PC-9 (cell line): ENCODE data around the gene MYO6. TPM values are rescaled to one million over a fixed set of nuclear protein-coding genes. Genes with fewer than 3 reads are reported as not detected.

Experiments
- BruUV-seq: library from RNA; stranded (reverse); fragments of 400-500 nt; replicated peaks from 2 replicates; lab custom pipeline; 2021; lab: Mats Ljungman, UMichigan
- CTCF ChIA-PET: fragments of 300-600 bp; sonication (Branson Sonifier 250); formaldehyde crosslinking; loops from one replicate; lab custom pipeline; 2022; ENCODE audit warnings: antibody characterized with exemption; lab: Charles Lee
- POLR2A ChIA-PET: fragments of 300-600 bp; sonication (Branson Sonifier 250); formaldehyde crosslinking; loops from one replicate; lab custom pipeline; 2022; ENCODE audit warnings: antibody characterized with exemption; ENCODE audit not compliant: unreplicated experiment; lab: Charles Lee
- DNase-seq, 2 experiments: peaks; one replicate each; pipeline versions ENCODE4 v3.0.0 to v3.0.0-alpha.2; 2015 to 2022; ENCODE audit warnings: mixed read lengths in 1 of 2
- H2AFZ ChIP-seq: fragments of 200-600 bp; sonication (generic); 2 replicates; pipeline ENCODE4 v1.8.1; 2017; ENCODE audit warnings: antibody characterized with exemption
- H3F3A ChIP-seq: fragments of 200-600 bp; sonication (generic); 2 replicates; pipeline ENCODE4 v1.8.1; 2017; ENCODE audit warnings: antibody characterized with exemption, mild to moderate bottlenecking, low read depth; ENCODE audit not compliant: insufficient read depth
- H3K27ac ChIP-seq: fragments of 200-600 bp; sonication (generic); 2 replicates; pipeline ENCODE4 v1.6.1; 2016; ENCODE audit warnings: mixed run types
- H3K27me3 ChIP-seq: fragments of 200-600 bp; sonication (generic); 2 replicates; pipeline ENCODE4 v1.6.1; 2016; ENCODE audit warnings: low read depth, mixed run types; ENCODE audit not compliant: insufficient read depth
- H3K36me3 ChIP-seq: fragments of 200-600 bp; sonication (generic); 2 replicates; pipeline ENCODE4 v1.6.1; 2016; ENCODE audit warnings: low read depth, mixed run types
- H3K4me1 ChIP-seq: fragments of 200-600 bp; sonication (generic); replicated peaks from 2 replicates; pipeline ENCODE4 v1.6.1; 2016; ENCODE audit warnings: mixed run types; ENCODE audit not compliant: insufficient read depth
- H3K4me2 ChIP-seq: fragments of 200-600 bp; sonication (generic); 2 replicates; pipeline ENCODE4 v1.6.1; 2017; ENCODE audit warnings: mixed run types
- H3K4me3 ChIP-seq: fragments of 200-600 bp; sonication (generic); 2 replicates; pipeline ENCODE4 v1.6.1; 2016; ENCODE audit warnings: mixed run types
- H3K79me2 ChIP-seq: fragments of 200-600 bp; sonication (generic); 2 replicates; pipeline ENCODE4 v1.6.1; 2017; ENCODE audit warnings: low read depth, mixed run types
- H3K9me2 ChIP-seq: fragments of 200-600 bp; sonication (generic); 2 replicates; pipeline ENCODE4 v1.8.1; 2017; ENCODE audit warnings: mild to moderate bottlenecking; ENCODE audit not compliant: insufficient read depth
- H3K9me3 ChIP-seq: fragments of 200-600 bp; sonication (generic); 2 replicates; pipeline ENCODE4 v1.8.1; 2016; ENCODE audit warnings: low read depth; ENCODE audit not compliant: insufficient read depth
- H4K20me1 ChIP-seq: fragments of 200-600 bp; sonication (generic); 2 replicates; pipeline ENCODE4 v1.8.1; 2017; ENCODE audit not compliant: insufficient read depth
- CTCF ChIP-seq: fragments of 200-600 bp; sonication (generic); conservative IDR thresholded peaks from 2 replicates; pipeline ENCODE4 v1.6.1; 2017; ENCODE audit warnings: mixed run types, antibody characterized with exemption, mild to moderate bottlenecking, moderate library complexity
- EZH2 ChIP-seq: fragments of 200-600 bp; sonication (generic); IDR thresholded peaks from 2 replicates; pipeline ENCODE4 v1.8.0; 2017; ENCODE audit warnings: antibody characterized with exemption, low read depth
- intact Hi-C: fragments of 100-400 bp; cut with micrococcal nuclease; formaldehyde crosslinking; loops from one replicate; pipeline ENCODE4 v1.10.0; 2022; ENCODE audit not compliant: unreplicated experiment
- total RNA-seq: library from RNA; stranded (reverse); gene quantifications from 2 replicates; pipeline ENCODE4 v1.2.3, GENCODE V29; 2021

Gene MYO6
- total RNA-seq, 1 experiment from 2014 or later: 93.0 TPM

- BruUV-seq: no TSS peak
- H3K9me2 ChIP-seq: no peaks in the 10 kb centered on the region
- ChIA-PET CTCF (interaction anchor here (0.6 kb wide), 1 partner anchor 161 kb away, joined by 5 read pairs; no protein-coding TSS in a partner anchor), POLR2A (no interaction called here)
- no peak for TF ChIP-seq EZH2
- no peak for TF ChIP-seq CTCF
- H3K4me1 ChIP-seq: 0 out of 2 replicates have a peak, but pooled peaks cover 3% of the 10 kb centered on the region
- no peak for DNase-seq
- intact Hi-C loops: no loop called here
- no peaks in the 10 kb centered on the region for H3F3A ChIP-seq
- no peak overlapping the region for H3K4me2 ChIP-seq
- no peak overlapping the region for H3K4me3 ChIP-seq
- H2AFZ ChIP-seq: no peak overlapping the region
- no peaks in the 10 kb centered on the region for H3K36me3 ChIP-seq
- no peaks in the 10 kb centered on the region; the same call in 1 of the 2 replicates for H3K27me3 ChIP-seq
- no peaks in the 10 kb centered on the region for H3K9me3 ChIP-seq
- H4K20me1 ChIP-seq: no peaks in the 10 kb centered on the region
- H3K79me2 ChIP-seq: no peaks in the 10 kb centered on the region
- H3K27ac ChIP-seq: no peak overlapping the region
Measured at GRCh38 chr6:75946146-75946831, 197.2 kb downstream of the MYO6 start.

- Histone ChIP-seq H3K4me3 (no peak overlapping the region), H3K9me2 (no peaks in the 10 kb centered on the region), H3K4me2 (no peak overlapping the region), H3K9me3 (no peaks in the 10 kb centered on the region), H3K79me2 (no peaks in the 10 kb centered on the region), H3K36me3 (no peaks in the 10 kb centered on the region), H3K27ac (no peak overlapping the region), H3K27me3 (no peaks in the 10 kb centered on the region), H3F3A (no peaks in the 10 kb centered on the region), H3K4me1 (0 out of 2 replicates have a peak, but pooled peaks cover 3% of the 10 kb centered on the region), H4K20me1 (no peaks in the 10 kb centered on the region), H2AFZ (no peak overlapping the region)
- BruUV-seq: no TSS peak
- no peak for DNase-seq
- TF ChIP-seq CTCF: no peak
- TF ChIP-seq EZH2: no peak
- ChIA-PET POLR2A (no interaction called here), CTCF (no interaction called here)
- intact Hi-C loops: no loop called here
Measured at GRCh38 chr6:75947935-75948334, 198.9 kb downstream of the MYO6 start.

GRCh38 chr6:75952128-75952527 lies 203.1 kb downstream of the MYO6 start:
- POLR2A ChIA-PET: no interaction called here
- no peak overlapping the region for H3K27ac ChIP-seq

More at GRCh38 chr6:75952128-75952527, 203.1 kb downstream of the MYO6 start:
- no peak for DNase-seq
- no peaks in the 10 kb centered on the region for H3K36me3 ChIP-seq
- H4K20me1 ChIP-seq: no peaks in the 10 kb centered on the region
- intact Hi-C loops: no loop called here
- no peaks in the 10 kb centered on the region; the same call in 1 of the 2 replicates for H3K27me3 ChIP-seq
- H3K4me1 ChIP-seq: 0 out of 2 replicates have a peak, but pooled peaks cover 3% of the 10 kb centered on the region
- H3K79me2 ChIP-seq: no peaks in the 10 kb centered on the region
- CTCF ChIA-PET: no interaction called here
- BruUV-seq: no TSS peak
- no peak overlapping the region for H2AFZ ChIP-seq
- no peaks in the 10 kb centered on the region for H3F3A ChIP-seq
- TF ChIP-seq CTCF: no peak
- no peak for TF ChIP-seq EZH2
- no peaks in the 10 kb centered on the region for H3K9me3 ChIP-seq
- no peaks in the 10 kb centered on the region for H3K9me2 ChIP-seq
- H3K4me2 ChIP-seq: no peak overlapping the region
- H3K4me3 ChIP-seq: no peak overlapping the region
